GM12864 (cell line): ENCODE results near the gene MATR3.
"Not testable (repeated sequence)": the region's sequence is repeated elsewhere in the genome, so short reads cannot be mapped to it uniquely, and the experiment has no call there.

Experiments
- DNase-seq: peaks from one replicate; pipeline ENCODE4 v3.0.0-alpha.2; 2011; ENCODE audit warnings: low read depth
- H3K4me3 ChIP-seq: 2 replicates; pipeline ENCODE4 v1.5.1; 2011; ENCODE audit warnings: mild to moderate bottlenecking, low read depth, low read length, control low read depth
- TF ChIP-seq, protein P1 (sequence below): IDR thresholded peaks from 2 replicates; pipeline ENCODE4 v1.5.1; 2011; ENCODE audit warnings: low read depth, mild to moderate bottlenecking, moderate library complexity, low read length, control low read depth, inconsistent platforms; ENCODE audit errors: missing control alignments

Gene MATR3

DNA sequence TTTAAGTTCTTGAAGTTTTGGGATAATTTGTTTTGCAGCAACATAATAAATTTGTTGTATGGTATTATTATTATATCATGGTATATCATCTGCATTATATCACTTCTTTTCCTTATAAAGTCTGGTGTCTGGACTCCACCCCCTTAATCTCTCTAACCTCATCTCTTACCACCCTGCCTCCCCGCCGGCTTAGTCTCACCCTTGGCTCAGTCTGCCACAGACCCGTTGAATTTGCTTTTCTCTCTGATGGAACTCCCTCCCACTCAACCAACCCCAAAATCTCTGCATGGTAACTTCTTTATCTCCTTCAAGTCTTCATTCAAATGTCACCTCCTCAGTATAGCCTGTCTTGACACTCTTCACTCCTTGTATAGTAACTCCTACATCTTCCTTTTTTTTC is 29.6 kb upstream of the MATR3 start:
- TF ChIP-seq, protein P1, sequence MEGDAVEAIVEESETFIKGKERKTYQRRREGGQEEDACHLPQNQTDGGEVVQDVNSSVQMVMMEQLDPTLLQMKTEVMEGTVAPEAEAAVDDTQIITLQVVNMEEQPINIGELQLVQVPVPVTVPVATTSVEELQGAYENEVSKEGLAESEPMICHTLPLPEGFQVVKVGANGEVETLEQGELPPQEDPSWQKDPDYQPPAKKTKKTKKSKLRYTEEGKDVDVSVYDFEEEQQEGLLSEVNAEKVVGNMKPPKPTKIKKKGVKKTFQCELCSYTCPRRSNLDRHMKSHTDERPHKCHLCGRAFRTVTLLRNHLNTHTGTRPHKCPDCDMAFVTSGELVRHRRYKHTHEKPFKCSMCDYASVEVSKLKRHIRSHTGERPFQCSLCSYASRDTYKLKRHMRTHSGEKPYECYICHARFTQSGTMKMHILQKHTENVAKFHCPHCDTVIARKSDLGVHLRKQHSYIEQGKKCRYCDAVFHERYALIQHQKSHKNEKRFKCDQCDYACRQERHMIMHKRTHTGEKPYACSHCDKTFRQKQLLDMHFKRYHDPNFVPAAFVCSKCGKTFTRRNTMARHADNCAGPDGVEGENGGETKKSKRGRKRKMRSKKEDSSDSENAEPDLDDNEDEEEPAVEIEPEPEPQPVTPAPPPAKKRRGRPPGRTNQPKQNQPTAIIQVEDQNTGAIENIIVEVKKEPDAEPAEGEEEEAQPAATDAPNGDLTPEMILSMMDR, result no peak
- DNase-seq, result no peak

DNA sequence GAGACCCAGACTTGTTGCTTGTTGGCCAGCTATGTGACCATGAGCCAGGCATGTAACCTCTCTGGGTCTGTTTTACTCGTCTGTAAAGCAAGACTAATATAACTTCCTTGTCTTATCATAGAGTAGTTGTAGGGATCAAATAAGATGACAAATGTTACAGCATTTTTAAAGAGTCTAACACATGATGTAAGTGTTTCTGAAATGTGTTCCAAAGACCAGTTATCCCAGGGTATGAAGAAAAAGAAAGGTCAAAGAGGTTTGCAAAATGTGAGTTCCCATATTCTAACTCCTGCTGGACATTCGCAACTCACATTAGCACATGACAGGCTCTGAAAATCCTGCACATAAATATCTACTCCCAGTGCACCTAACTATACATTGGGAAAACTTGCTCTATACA is 28.5 kb upstream of the MATR3 start:
- TF ChIP-seq, protein P1, result no peak
- H3K4me3 ChIP-seq, result no peak overlapping the region
- DNase-seq, result no peak

More for the DNA sequence above, 29.6 kb upstream of the MATR3 start:
- no peak overlapping the region for H3K4me3 ChIP-seq

DNA sequence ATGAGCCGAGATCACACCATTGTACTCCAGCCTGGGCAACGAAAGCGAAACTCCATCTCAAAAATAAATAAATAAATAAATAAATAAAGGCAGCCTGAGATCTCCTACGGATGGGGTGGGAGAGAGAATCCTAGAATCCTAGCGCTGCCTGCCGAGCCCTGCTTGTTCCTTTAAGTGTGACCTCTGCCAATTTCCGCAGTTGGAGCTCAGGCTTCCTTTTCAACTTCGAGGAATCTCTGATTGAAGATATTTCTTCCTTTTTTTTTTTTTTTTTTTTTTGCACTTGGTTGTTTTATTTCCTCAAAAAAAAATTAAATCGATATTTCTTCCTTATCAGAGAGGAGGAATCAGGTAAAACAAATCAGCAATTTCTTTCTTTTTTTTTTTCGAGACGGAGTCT is 27.3 kb upstream of the MATR3 start:
- TF ChIP-seq, protein P1, result no peak
- DNase-seq, result no peak
- no peak overlapping the region for H3K4me3 ChIP-seq

DNA sequence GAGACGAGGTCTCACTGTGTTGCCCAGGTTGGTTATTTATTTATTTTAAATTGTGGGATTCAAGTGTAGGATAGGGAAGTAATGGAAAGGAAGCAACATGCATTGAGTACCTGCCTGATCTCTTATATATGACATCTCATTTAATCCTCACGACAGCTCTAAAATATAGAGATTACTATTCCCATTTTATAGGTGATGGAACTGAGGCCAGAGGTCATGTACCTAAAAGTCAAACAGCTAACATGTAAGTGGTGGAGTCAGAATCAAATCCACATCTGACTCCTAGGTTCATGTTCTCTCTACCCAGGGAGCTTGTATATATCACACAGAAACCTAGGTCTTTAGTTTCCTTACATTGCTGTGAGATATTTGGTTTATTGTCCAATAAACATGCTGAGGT is 26.1 kb upstream of the MATR3 start:
- TF ChIP-seq, protein P1, result no peak
- H3K4me3 ChIP-seq, result no peak overlapping the region
- no peak for DNase-seq

DNA sequence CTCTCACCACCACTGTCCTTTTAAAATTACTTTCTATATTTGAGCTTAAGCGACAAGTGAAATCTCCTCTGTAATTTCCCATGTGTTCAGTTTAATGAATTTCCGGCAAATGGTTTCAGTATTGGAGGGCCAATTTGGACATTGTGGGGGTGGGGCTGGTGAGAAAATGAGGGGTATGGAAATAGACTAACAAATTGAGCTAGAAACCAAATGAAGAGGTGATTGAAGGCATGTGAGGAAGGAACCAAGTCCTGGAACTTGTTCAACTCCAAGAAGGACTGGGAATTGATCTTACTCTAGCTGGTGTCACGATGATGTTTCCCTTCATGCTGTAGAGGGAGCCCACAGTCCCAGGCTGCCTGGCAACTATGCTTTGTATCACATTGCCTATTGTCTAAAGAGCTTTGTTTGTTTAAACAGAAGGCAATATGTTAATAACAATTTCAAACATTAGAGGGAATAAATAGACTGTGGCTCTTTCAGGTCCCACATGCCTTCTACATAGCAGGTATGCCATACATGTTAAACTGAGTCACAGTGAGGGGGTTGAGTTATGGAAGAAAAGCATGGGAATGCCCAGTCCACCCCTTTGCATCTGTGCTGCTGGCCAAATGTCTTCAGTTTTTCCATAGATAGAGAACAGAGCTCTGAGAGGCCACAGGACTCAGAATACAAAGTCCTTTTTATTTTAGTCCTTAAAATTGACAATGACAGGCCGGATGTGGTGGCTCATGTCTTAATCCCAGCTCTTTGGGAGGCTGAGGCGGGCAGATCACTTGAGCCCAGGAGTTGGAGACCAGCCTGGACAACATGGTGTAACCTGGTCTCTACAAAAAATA is 25.0 kb upstream of the MATR3 start:
- no peak for DNase-seq

DNA sequence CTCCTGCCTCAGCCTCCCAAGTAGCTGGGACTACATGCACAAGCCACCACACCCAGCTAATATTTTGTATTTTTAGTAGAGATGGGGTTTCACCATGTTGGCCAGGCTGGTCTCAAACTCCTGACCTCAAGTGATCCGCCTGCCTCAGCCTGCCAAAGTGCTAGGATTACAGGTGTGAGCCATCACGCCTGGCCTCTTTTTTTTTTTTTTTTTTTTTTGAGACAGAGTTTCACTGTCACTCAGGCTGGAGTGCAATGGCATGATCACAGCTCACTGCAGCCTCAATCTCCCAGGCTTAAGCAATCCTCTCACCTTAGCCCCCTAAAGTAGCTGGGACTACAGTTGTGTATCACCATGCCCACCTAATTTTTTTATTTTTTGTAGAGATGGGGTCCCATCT is 22.8 kb upstream of the MATR3 start:
- not testable (repeated sequence) for H3K4me3 ChIP-seq, DNase-seq

More for the DNA sequence above, 25.0 kb upstream of the MATR3 start:
- H3K4me3 ChIP-seq, result no peak overlapping the region
- TF ChIP-seq, protein P1, result peak; percentile 55

GRCh38 chr5:139271201-139272027 is 22.1 kb upstream of the MATR3 start:
- TF ChIP-seq, protein P1, result no peak
- DNase-seq, result no peak
- H3K4me3 ChIP-seq, result no peak overlapping the region
